Sigmoid colon (tissue), 4 donors: ENCODE measurements around the gene TARM1.

Experiments
- EP300 ChIP-seq, 4 donors: sonication (generic); formaldehyde crosslinking; IDR thresholded peaks; one replicate each; pipeline ENCODE4 v1.6.1; 2017; ENCODE audit warnings: antibody characterized with exemption in 4 of 4
- POLR2A ChIP-seq, 2 donors: fragments of 450-650 bp; IDR thresholded peaks; one replicate each; pipeline ENCODE4 v1.6.1; 2016; ENCODE audit warnings: antibody characterized with exemption in 2 of 2, mild to moderate bottlenecking in 2 of 2, moderate library complexity in 2 of 2
- POLR2AphosphoS5 ChIP-seq, 4 donors: sonication (generic); formaldehyde crosslinking; IDR thresholded peaks; one replicate each; pipeline ENCODE4 v1.6.1; 2017; ENCODE audit warnings: antibody characterized with exemption in 4 of 4
- TF ChIP-seq, protein P1 (sequence below), 4 experiments: fragments of 450-650 bp in 3 of 4; fragments of 200-600 bp in 1 of 4; IDR thresholded peaks; one replicate each; pipeline ENCODE4 v1.5.1; 2016 to 2019; ENCODE audit warnings: antibody characterized with exemption in 4 of 4, mild to moderate bottlenecking in 3 of 4, moderate library complexity in 2 of 4

DNA sequence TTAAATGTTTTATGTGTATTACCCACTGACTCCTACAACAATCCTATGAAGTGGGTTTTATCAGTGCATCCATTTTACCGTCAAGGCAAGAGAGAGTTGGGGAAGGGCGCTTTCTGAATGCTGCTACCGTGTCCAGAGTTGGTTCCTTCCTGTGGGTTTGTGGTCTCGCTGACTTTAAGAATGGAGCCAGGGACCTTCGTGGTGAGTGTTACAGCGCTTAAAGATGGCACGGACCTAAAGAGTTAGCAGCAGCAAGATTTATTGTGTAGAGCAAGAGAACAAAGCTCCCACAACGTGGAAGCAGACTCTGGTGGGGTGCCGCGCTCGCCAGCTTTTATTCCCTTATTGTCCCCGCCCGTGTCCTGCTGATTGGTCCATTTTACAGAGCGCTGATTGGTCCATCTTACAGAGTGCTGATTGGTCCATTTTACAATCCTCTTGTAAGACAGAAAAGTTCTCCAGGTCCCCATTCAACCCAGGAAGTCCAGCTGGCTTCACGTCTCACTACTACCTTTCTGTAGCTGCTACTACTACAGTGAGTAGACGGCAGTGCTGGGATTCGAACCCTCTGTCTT lies 13.3 kb upstream of the TARM1 start:
- TF ChIP-seq POLR2AphosphoS5 (IDR thresholded peaks at IDR 0.05): no peak
- no peak for TF ChIP-seq POLR2A (IDR thresholded peaks at IDR 0.05)
- TF ChIP-seq, protein P1, sequence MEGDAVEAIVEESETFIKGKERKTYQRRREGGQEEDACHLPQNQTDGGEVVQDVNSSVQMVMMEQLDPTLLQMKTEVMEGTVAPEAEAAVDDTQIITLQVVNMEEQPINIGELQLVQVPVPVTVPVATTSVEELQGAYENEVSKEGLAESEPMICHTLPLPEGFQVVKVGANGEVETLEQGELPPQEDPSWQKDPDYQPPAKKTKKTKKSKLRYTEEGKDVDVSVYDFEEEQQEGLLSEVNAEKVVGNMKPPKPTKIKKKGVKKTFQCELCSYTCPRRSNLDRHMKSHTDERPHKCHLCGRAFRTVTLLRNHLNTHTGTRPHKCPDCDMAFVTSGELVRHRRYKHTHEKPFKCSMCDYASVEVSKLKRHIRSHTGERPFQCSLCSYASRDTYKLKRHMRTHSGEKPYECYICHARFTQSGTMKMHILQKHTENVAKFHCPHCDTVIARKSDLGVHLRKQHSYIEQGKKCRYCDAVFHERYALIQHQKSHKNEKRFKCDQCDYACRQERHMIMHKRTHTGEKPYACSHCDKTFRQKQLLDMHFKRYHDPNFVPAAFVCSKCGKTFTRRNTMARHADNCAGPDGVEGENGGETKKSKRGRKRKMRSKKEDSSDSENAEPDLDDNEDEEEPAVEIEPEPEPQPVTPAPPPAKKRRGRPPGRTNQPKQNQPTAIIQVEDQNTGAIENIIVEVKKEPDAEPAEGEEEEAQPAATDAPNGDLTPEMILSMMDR (IDR thresholded peaks at IDR 0.05): no peak
- no peak for TF ChIP-seq EP300 (IDR thresholded peaks at IDR 0.05)
